Heart right ventricle (tissue), 16 donors: Measurements from ENCODE around the gene RGS12. TPM values are rescaled to one million over a fixed set of nuclear protein-coding genes. Genes with fewer than 3 reads are reported as not detected.

Experiments used
- ATAC-seq, 8 donors: fragments of 200-7000 bp; cut with Tn5 transposase; one replicate each; pipeline ENCODE4 v1.9.1; 2020; ENCODE audit warnings: mild to moderate bottlenecking in 8 of 8, moderate library complexity in 8 of 8, moderate number of reproducible peaks in 1 of 8
- DNase-seq, 2 donors: peaks; one replicate each; pipeline ENCODE4 v3.0.0-alpha.2; 2020
- H3K27ac ChIP-seq, 10 donors: fragments of 200-600 bp; sonication (generic) in 2 of 10; one replicate each; pipeline versions ENCODE4 v1.5.0 to v1.8.0; 2020 to 2022; ENCODE audit warnings: mild to moderate bottlenecking in 3 of 10
- H3K27me3 ChIP-seq, 7 donors: fragments of 200-600 bp; one replicate each; pipeline ENCODE4 v1.8.0; 2021 to 2022; ENCODE audit warnings: mild to moderate bottlenecking in 2 of 7
- H3K36me3 ChIP-seq, 9 donors: fragments of 200-600 bp; sonication (generic) in 1 of 9; one replicate each; pipeline versions ENCODE4 v1.5.0 to v1.8.0; 2020 to 2022; ENCODE audit warnings: mild to moderate bottlenecking in 2 of 9
- H3K4me1 ChIP-seq, 9 donors: fragments of 200-600 bp; sonication (generic) in 1 of 9; one replicate each; pipeline versions ENCODE4 v1.5.0 to v1.8.0; 2020 to 2022; ENCODE audit warnings: mild to moderate bottlenecking in 4 of 9
- H3K4me3 ChIP-seq, 10 donors: fragments of 200-600 bp; sonication (generic) in 2 of 10; one replicate each; pipeline versions ENCODE4 v1.5.0 to v1.8.0; 2020 to 2022; ENCODE audit warnings: mild to moderate bottlenecking in 7 of 10, moderate library complexity in 2 of 10
- H3K9me3 ChIP-seq, 11 donors: fragments of 200-600 bp in 10 of 11; sonication (generic) in 2 of 11; one replicate each; pipeline versions ENCODE4 v1.5.0 to v1.8.0; 2013 to 2022; ENCODE audit warnings: mild to moderate bottlenecking in 2 of 11, control low read depth in 1 of 11, moderate library complexity in 1 of 11
- CTCF ChIP-seq, 9 donors: fragments of 200-600 bp; sonication (generic) in 2 of 9; IDR thresholded peaks; one replicate each; pipeline versions ENCODE4 v1.5.0 to v1.8.0; 2021 to 2022; ENCODE audit warnings: antibody characterized with exemption in 9 of 9, mild to moderate bottlenecking in 5 of 9, moderate library complexity in 1 of 9
- WGBS, 2 donors: extraction: QIAGEN DNeasy Blood & Tissue Kit; methylation state at CpG; one replicate each; pipeline ENCODE4 v1.1.7; 2013; ENCODE audit warnings: inconsistent platforms in 1 of 2; 5-methylcytosine and 5-hydroxymethylcytosine counted together
- intact Hi-C, 10 donors: fragments of 100-400 bp; cut with DNase I; formaldehyde crosslinking; loops; one replicate each; pipeline versions ENCODE4 v1.11.1 to v1.14.2; 2022
- polyA plus RNA-seq, 2 donors: library from polyadenylated mRNA; stranded (reverse); fragments of 200-250 nt; gene quantifications; one replicate each; pipeline ENCODE4 v1.2.3, GENCODE V29; 2013
- total RNA-seq, 10 donors: library from RNA; stranded (reverse); fragmentation: NEBNext Ultra II Directional in 3 of 10; extraction: Animal tissue kit (Norgen Biotek cat#: 25700) in 3 of 10; gene quantifications; one replicate each; pipeline versions ENCODE4 v1.2.1 to v1.2.4, GENCODE V29; 2021 to 2023
- donor health status: Arrhythmogenic right ventricular cardiomyopathy.
- donor health status: ischemic (EF 13 %, LVEDD 7.1; RV severe dilation, severe dysfunction).
- donor health status: healthy with polysubstance abuse.
- donor health status: DM: no; HTN: yes; CAD: no.
- donor health status: DM: no; HTN: no; CAD: no.
- donor health status: ischemic (EF 25% LVEDD 6.9; RV normal size, moderate dysfunction).
- donor health status: ischemic (EF 25% LVEDD 5.7; RV mildly dilated, moderate dysfunction).
- donor health status: healthy.
- donor health status: DM: yes; HTN: yes; CAD: no.
- donor health status: Ischemic cardiomyopathy.
- donor health status: ischemic (EF 35%, LVEDD 5.7; RV mildly dilated, moderate dysfunction).
- donor health status: nonischemic (EF 11% LVEDD 7.7; RV severe dilation, severe dysfunction).
- donor health status: DM: yes; HTN: yes; CAD: no.
- donor health status: PGD.
- donor health status: ischemic (EF 29% LVEDD 5.4; RV normal size, mild dysfunction).
- donor health status: nonischemic (EF 23%, LVEDD 6.1; RV moderate dilation, normal function).

Gene RGS12
- total and polyA plus RNA-seq, 12 donors: 9.7 to 24.4 (median 13.1) TPM

- no peaks in the 10 kb centered on the region for H3K27me3 ChIP-seq
- peaks cover 0 to 57% (median 22%) of the 10 kb centered on the region in 9 donors for H3K4me1 ChIP-seq
- H3K36me3 ChIP-seq: no peaks in the 10 kb centered on the region
- DNase-seq (no peak), ATAC-seq (no peak)
- no peaks in the 10 kb centered on the region for H3K9me3 ChIP-seq
- intact Hi-C loops: loop anchor here in 2 of 10 donors (10.0 kb wide), 2 partner anchors 140 to 220 kb away; no protein-coding TSS in a partner anchor
- H3K27ac ChIP-seq: no peak overlapping the region
- TF ChIP-seq CTCF (IDR thresholded peaks at IDR 0.05): no peak
- WGBS, 2 donors: 78 to 81% methylated on average over 3 of the region's 3 CpGs
- H3K4me3 ChIP-seq: no peak overlapping the region
These were observed 41.5 kb downstream of the RGS12 start for GRCh38 chr4:3334316-3334715.

- no peak for ATAC-seq
- no peaks in the 10 kb centered on the region for H3K9me3 ChIP-seq
- H3K4me3 ChIP-seq: no peak overlapping the region
- H3K36me3 ChIP-seq: no peaks in the 10 kb centered on the region
- no peak for TF ChIP-seq CTCF (IDR thresholded peaks at IDR 0.05)
- peaks cover 0 to 50% (median 20%) of the 10 kb centered on the region in 9 donors for H3K4me1 ChIP-seq
- WGBS, 2 donors: 66 to 76% methylated on average over 10 of the region's 10 CpGs
- intact Hi-C loops: loop anchor here in 2 of 10 donors (10.0 kb wide), 2 partner anchors 141 to 221 kb away; no protein-coding TSS in a partner anchor
- DNase-seq: no peak
- H3K27ac ChIP-seq: peak overlapping the region in 1 of 10 donors; percentile 0
- no peaks in the 10 kb centered on the region for H3K27me3 ChIP-seq
These were observed 42.6 kb downstream of the RGS12 start for GRCh38 chr4:3335385-3335784.

GRCh38 chr4:3335982-3336381, 43.2 kb downstream of the RGS12 start:
- ATAC-seq (no peak), DNase-seq (no peak)
- no peak for TF ChIP-seq CTCF (IDR thresholded peaks at IDR 0.05)
- intact Hi-C loops: loop anchor here in 2 of 10 donors (10.0 kb wide), 2 partner anchors 141 to 221 kb away; no protein-coding TSS in a partner anchor
- Histone ChIP-seq H3K36me3 (no peaks in the 10 kb centered on the region), H3K27me3 (no peaks in the 10 kb centered on the region), H3K4me1 (peaks cover 0 to 44% (median 14%) of the 10 kb centered on the region in 9 donors), H3K4me3 (no peak overlapping the region), H3K27ac (no peak overlapping the region), H3K9me3 (no peaks in the 10 kb centered on the region)
- WGBS, 2 donors: 91 to 93% methylated on average over 7 of the region's 7 CpGs

GRCh38 chr4:3336382-3337356, 43.8 kb downstream of the RGS12 start:
- DNase-seq (no peak), ATAC-seq (no peak)
- 92 to 93% methylated on average over 14 of the region's 14 CpGs for WGBS, 2 donors

More at GRCh38 chr4:3336382-3337356, 43.8 kb downstream of the RGS12 start:
- no peak for TF ChIP-seq CTCF (IDR thresholded peaks at IDR 0.05)
- Histone ChIP-seq H3K27ac (no peak overlapping the region), H3K36me3 (no peaks in the 10 kb centered on the region), H3K9me3 (no peaks in the 10 kb centered on the region), H3K27me3 (no peaks in the 10 kb centered on the region), H3K4me1 (peaks cover 0 to 40% (median 11%) of the 10 kb centered on the region in 9 donors), H3K4me3 (no peak overlapping the region)
- intact Hi-C loops: loop anchor here in 2 of 10 donors (10.0 kb wide), 2 partner anchors 142 to 222 kb away; no protein-coding TSS in a partner anchor
